NCI-H774 (cell line): Measurements from ENCODE around the gene PEX13.
"Not testable (repeated sequence)": the region's sequence is repeated elsewhere in the genome, so short reads cannot be mapped to it uniquely, and the experiment has no call there.

ENCODE experiments used
- DNase-seq: peaks from one replicate; lab custom pipeline; 2025; lab: John Stamatoyannopoulos, UW

PEX13 gene, protein sequence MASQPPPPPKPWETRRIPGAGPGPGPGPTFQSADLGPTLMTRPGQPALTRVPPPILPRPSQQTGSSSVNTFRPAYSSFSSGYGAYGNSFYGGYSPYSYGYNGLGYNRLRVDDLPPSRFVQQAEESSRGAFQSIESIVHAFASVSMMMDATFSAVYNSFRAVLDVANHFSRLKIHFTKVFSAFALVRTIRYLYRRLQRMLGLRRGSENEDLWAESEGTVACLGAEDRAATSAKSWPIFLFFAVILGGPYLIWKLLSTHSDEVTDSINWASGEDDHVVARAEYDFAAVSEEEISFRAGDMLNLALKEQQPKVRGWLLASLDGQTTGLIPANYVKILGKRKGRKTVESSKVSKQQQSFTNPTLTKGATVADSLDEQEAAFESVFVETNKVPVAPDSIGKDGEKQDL

DNA sequence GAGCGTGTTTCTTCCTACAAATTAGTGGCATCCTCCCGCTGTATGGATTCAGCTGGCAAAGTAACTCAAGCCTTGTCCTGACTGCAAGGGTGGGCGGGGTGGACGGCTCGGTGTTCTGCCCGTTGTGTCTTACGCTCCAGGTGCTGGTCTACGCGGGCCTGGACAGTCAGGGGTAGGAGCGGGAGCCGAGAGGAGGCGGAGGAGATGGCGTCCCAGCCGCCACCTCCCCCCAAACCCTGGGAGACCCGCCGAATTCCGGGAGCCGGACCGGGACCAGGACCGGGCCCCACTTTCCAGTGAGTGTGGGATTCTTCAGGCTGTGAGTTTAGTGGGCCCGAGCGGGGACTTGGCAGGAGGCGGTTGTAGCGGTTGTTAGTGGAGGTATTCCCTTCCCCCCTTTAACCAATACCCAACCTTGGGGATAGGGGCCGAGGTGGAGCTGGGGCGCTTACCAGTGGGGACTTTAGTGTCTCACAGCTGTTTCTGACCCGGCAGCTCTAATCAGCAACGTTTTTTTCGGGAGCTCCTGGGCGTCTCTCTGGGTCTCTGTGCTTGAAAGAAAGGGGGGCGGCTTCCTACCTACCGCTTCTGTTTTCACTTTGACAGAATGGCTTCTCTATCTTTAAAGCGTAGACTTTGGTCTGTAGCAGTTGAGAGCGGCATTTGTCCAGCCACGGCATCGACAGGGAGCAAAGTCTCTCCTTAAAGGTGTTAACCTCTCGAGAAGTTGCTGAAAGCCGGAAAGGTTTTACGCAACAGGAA, at the start of gene PEX13, which contains the start of gene PUS10:
PEX13 (plus strand) TSS at position 165 of the 762 bp plus-strand sequence; CDS start at position 205, 40 bp downstream.
PUS10 (minus strand) TSS at position 700 of the 762 bp plus-strand sequence. CDS start 6,365 bp downstream, outside the sequence.
- peak; percentile 59 for DNase-seq

DNA sequence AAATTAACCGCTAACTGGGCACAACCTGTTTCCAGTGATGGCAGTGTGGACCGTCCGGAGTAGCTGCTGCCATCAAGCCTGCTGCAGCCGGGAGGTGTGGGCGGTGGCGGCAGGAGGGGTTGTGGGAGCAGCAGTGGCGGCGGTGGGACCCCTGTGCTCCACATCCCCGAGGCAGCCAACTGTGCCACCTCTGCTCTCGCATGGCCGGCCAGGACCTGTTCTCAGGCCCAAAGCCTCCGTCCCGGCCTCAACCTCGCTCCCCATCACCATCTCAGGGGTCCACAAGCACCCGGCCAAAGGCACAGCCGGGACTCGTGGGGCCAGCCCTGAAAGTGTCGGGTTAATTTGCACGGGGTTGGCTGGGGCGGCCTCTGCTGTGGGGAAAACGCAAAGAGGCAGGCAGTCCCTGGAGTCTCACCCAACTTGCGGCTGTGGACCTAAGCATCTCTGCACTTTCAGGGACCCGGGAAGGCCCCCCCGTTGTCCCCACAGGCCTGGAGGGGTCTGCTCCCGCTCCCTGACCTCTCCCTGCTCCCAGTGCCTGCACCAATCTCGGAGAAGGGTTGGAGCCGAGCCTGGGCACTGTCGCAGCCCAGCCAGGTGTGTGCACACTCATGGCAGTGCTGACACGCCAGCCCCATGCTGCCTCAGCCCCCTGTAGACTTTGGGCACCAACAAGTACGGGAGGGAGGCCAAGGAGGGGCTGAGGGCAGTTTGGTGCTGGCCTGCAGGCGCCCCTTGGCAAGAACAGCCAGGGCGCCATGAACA, 44.4 kb upstream of the PEX13 start:
- no peak for DNase-seq

- no peak for DNase-seq
Measured at GRCh38 chr2:60973705-60974104, 43.8 kb upstream of the PEX13 start.

DNA sequence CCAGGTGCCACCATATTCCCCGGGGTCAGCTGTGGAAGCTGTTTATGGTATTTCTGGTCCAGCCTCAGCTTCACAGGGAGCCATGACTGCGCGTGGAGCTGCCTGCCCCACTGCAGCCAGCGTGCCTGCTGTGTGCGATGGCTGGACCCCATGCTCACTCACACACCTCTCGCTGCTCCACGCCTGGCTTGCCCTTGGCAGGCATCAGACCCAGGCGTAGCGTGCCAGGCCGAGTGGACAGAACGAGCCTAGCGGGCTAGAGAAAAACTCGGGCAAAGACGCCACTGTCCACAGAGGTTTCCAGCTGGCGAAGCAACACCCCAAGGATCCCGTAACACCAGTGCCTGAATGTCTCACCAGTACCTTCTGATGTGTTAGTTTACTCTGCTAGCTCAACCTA, 42.9 kb upstream of the PEX13 start:
- DNase-seq = no peak

DNA sequence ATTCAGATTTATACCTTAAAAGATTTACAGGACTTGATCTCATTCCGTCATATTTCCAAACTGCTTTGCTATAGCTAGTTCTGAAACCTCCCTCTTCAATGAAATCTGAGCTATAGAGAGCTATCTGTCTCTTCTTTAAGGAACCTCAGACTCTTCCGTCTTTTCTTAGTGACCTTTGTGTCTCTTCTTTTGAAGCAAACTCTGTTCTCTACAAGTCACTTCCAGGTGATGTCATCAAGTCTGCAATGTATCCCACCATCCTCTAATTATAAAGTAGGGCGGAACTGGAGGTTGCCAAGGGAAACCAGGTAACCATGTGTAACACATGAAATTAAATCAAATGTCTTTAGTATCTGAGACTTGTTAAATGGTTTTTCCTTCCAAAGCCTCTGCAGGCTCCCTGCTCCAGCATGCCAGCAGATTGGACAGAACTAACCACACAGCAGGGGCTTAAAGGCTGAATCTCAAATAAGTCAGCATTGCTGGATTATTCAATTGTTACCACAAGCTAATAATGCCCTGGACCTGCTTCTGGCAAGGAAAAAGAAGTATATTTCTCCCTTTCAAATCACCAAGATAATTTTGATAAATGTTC, 41.2 kb upstream of the PEX13 start:
- DNase-seq = no peak

- DNase-seq = no peak
Measured at GRCh38 chr2:60976875-60977561, 40.5 kb upstream of the PEX13 start.

GRCh38 chr2:60977562-60977895, 40.0 kb upstream of the PEX13 start:
- no peak for DNase-seq

DNA sequence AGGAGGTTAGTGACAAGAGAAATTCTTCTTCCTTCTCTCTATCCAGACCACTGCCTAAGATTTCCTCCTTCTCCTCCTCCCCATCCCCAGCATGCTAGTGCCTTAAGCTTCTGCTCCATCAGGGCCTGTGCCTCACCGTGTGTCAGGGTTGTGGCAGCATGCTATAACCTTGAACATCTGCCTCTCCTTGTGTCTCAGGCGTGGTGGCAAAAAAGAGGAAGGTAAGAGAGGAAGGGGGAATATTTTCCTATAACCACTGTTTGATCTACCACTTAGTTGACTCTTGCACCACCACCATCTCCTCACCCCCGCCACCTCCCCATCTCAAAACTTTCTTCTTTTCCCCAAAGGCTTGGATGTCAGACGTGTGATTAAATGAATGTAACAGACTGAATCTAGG, 38.3 kb upstream of the PEX13 start:
- DNase-seq = no peak

- no peak for DNase-seq
Measured at GRCh38 chr2:60980071-60980815, 37.3 kb upstream of the PEX13 start.

DNA sequence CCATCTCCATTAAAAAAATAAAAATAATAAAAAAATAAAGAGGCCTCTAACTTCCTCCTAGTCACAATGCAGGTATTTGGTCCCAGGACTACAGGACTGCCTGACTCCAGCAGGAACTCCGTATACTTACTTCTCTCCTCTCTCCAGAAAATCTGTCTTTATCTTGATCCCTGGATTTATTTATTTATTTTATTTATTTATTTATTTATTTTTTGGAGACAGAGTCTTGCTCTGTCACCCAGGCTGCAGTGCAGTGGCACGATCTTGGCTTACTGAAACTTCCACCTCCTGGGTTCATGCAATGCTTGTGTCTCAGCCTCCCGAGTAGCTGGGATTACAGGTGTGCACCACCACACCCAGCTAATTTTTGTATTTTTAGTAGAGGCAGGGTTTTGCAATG, 35.5 kb upstream of the PEX13 start:
- DNase-seq = not testable (repeated sequence)

GRCh38 chr2:60984720-60985119, 32.8 kb upstream of the PEX13 start:
- DNase-seq = no peak

DNA sequence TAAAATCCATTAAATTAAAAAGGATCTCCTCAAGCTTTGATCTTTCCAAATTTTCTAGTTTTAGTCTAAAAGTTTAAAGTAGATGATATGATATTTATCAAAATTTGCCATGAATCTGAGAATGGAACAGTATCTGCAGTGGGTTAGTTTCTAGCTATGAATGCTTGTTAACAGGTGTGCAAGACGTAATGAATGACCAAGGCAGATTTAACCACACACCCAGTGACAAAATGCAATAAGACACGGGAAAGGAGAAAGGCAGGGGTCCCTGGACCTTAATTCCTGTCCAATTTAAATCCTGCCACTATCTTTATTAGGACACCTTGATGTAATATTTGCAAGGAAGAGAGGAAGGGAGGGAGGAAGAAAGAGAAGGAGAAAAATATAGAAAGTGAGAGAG, 30.5 kb upstream of the PEX13 start:
- no peak for DNase-seq

GRCh38 chr2:60987656-60988055, 29.9 kb upstream of the PEX13 start:
- DNase-seq = not testable (repeated sequence)

DNA sequence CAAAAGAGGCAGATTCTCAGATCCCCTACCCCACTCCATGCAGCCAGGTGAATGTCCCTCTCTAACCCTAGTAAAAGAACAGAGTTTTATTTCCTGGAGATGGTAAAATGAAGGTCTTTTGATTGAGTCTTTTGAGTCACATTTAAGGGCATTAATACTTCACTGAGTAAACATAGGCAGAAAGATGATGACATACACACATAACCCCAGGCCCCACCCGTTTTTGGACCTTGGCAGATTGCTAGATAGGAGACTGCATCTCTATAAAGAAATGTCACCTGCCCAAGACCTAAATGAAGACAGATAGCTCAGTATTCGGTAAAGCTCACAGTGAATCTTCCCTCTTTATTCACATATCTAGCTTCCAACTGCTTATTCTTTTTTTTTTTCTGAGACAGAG, 28.3 kb upstream of the PEX13 start:
- DNase-seq = no peak

GRCh38 chr2:60991644-60992043, 25.9 kb upstream of the PEX13 start:
- DNase-seq = no peak

DNA sequence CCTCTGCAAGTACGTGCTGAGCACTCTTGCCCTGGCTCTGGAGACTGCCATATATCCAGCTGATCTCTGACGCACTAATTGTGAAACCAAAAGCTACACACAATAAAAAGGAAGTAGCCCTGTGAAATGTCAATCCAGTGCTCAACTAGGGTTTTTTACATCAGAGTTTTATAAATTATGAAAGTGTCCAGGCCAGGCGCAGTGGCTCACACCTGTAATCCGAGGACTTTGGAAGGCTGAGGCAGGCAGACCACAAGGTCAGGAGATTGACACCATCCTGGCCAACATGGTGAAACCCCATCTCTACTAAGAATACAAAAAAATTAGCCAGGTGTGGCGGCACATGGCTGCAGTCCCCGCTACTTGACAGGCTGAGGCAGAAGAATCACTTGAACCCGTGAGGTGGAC, 24.5 kb upstream of the PEX13 start:
- DNase-seq = no peak

GRCh38 chr2:60994131-60994530, 23.4 kb upstream of the PEX13 start:
- DNase-seq = no peak

DNA sequence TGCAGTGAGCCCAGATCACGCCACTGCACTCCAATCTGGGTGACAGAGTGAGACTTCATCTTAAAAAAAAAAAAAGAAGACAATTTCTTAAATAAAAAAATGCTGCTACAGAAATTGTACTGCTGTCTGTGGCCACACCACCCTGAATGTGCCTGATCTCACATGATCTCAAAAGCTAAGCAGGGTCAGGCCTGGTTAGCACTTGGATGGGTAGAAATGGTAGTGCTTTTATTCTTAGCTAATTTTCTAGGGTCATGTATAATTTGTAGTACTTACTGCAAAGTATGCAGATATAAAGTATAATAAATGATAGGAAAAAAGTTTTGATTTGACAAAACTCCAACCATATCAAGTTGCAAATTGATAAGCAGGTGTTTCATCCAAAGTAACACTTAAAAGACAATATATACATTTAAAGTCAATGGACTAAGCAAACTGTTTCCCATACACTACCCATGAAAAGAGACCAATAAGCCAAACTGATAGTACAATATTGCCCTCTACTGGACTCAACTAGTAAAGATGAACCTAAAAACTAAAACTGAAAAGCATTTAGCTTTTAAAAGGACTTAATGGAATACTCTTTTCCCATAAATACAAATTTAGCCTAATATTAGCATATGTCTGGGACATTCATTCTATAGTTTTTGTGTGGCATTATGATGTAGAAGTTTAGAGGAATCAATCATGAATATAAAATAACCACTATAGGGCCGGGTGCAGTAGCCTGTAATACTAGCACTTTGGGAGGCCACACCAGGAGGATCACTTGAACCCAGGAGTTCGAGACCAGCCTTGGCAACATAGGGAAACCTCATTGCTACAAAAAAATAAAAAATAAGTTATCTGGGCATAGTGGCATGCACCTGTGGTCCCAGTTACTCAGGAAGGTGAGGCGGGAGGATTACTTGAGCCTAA, 18.6 kb upstream of the PEX13 start:
- DNase-seq = peak; percentile 47

- no peak for DNase-seq
Measured at GRCh38 chr2:61005736-61006135, 11.8 kb upstream of the PEX13 start.
